ENCODE data around the gene CCSAP.

DNA sequence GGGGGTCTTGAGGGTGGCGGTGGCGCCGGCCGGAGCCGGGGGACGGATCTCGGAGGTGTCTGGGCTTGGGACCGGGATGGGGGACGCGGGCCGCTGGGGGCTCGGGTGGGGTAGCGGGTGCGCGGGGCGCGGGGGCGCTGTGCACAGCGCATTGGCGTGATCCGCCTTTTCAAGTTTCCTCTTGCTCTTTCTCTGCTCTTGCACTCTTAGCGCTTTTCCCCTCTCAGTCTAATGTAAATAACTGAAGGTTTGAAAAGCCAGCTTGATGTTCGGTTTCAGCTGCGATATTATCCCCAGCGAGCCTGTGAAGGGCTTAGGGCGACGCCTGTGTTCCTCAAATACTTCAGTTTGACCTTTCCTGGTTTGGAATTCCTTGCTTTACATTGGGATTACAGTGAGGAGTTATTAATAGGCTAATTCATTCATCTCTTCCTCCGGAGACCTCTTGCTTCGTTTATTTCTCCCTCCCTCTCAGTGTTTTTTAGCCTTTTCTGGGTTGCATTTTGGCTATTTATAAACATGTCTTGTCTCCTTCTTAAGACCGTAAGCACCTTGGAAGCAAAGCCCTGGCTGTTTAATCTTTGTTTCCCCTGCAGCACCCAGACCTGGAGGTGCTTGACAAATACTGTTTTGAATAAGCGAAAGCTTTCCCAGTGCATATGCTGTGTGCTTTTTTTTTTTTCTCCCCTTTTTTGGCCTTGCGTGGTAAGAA is 71.2 kb downstream of the CCSAP start:
- no peak for TF ChIP-seq POLR2A (IDR thresholded peaks at IDR 0.05)
- TF ChIP-seq, protein P1, sequence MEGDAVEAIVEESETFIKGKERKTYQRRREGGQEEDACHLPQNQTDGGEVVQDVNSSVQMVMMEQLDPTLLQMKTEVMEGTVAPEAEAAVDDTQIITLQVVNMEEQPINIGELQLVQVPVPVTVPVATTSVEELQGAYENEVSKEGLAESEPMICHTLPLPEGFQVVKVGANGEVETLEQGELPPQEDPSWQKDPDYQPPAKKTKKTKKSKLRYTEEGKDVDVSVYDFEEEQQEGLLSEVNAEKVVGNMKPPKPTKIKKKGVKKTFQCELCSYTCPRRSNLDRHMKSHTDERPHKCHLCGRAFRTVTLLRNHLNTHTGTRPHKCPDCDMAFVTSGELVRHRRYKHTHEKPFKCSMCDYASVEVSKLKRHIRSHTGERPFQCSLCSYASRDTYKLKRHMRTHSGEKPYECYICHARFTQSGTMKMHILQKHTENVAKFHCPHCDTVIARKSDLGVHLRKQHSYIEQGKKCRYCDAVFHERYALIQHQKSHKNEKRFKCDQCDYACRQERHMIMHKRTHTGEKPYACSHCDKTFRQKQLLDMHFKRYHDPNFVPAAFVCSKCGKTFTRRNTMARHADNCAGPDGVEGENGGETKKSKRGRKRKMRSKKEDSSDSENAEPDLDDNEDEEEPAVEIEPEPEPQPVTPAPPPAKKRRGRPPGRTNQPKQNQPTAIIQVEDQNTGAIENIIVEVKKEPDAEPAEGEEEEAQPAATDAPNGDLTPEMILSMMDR (IDR thresholded peaks at IDR 0.05): no peak
